A673 (cell line): Measurements from ENCODE around the gene FAXC.

Experiments used
- CTCF ChIP-seq: fragments of 300-800, 200-600 bp; sonication (generic); conservative IDR thresholded peaks from 2 replicates; pipeline ENCODE4 v1.5.1; 2017; ENCODE audit warnings: low read depth, mild to moderate bottlenecking, antibody characterized with exemption, low read length, moderate library complexity, mixed read lengths
- EZH2 ChIP-seq: fragments of 200-600 bp; sonication (generic); IDR thresholded peaks from 2 replicates; pipeline ENCODE4 v1.6.1; 2017; ENCODE audit warnings: borderline replicate concordance, low read depth, mild to moderate bottlenecking, mixed read lengths, antibody characterized with exemption, low read length; ENCODE audit not compliant: poor library complexity, severe bottlenecking

DNA sequence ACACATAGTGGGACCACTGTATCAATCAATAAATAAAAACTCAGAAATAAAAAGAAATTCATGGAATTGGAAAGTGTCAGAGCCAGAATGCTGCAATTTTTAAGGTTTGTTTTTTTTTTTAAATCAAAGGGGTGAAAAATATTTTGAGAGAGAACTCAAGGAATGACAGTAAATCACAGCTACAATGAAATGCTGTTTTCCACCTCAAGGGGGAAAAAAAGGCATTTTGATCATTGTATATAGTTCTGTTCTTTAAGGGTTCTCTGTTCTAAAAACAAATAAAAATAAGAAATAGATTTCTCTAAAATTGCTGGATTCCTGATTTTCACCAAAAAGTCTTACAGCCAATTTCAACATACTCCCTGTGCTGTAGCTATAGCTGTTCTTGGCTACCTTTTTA lies 24.5 kb downstream of the FAXC start:
- TF ChIP-seq CTCF (no peak), EZH2 (no peak)
